ENCODE results near the gene NIPAL3. TPM values are rescaled to one million over a fixed set of nuclear protein-coding genes. Genes with fewer than 3 reads are reported as not detected.

NIPAL3 gene
- total RNA-seq, 1 donor from 2014 or later = 18.6 TPM

DNA sequence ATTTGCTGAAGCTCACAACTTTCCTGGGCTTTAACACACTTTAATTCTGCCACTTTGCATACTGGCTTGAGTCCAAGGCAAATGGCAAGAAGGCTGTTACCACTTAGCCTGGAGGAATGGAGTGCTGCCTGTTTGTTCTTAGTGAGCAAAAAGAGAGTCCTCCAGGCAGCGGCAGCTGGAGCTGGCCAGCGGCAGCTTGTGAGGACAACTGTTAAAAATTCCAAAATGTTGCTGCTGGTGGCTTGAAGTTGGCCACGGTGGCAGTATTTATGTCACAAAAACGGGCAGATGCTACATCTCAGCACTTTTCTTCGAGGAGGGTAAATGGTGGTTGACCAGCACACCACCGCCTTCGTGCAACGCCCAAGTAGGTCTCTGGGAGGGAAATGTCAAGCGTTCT, 29.4 kb upstream of the NIPAL3 start:
- H3K36me3 Mint-ChIP-seq (ENCODE audit: unreplicated experiment) = no peaks in the 10 kb centered on the region
- H3K9me3 Mint-ChIP-seq (ENCODE audit: unreplicated experiment) = no peaks in the 10 kb centered on the region
- DNase-seq = no peak
- H3K4me3 Mint-ChIP-seq (ENCODE audit: unreplicated experiment) = no peak overlapping the region
- no peak overlapping the region for H3K27ac Mint-ChIP-seq (ENCODE audit: unreplicated experiment)
- TF ChIP-seq, protein P1, sequence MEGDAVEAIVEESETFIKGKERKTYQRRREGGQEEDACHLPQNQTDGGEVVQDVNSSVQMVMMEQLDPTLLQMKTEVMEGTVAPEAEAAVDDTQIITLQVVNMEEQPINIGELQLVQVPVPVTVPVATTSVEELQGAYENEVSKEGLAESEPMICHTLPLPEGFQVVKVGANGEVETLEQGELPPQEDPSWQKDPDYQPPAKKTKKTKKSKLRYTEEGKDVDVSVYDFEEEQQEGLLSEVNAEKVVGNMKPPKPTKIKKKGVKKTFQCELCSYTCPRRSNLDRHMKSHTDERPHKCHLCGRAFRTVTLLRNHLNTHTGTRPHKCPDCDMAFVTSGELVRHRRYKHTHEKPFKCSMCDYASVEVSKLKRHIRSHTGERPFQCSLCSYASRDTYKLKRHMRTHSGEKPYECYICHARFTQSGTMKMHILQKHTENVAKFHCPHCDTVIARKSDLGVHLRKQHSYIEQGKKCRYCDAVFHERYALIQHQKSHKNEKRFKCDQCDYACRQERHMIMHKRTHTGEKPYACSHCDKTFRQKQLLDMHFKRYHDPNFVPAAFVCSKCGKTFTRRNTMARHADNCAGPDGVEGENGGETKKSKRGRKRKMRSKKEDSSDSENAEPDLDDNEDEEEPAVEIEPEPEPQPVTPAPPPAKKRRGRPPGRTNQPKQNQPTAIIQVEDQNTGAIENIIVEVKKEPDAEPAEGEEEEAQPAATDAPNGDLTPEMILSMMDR (IDR thresholded peaks at IDR 0.05; ENCODE audit: partially characterized antibody, unreplicated experiment) = no peak
- H3K4me1 Mint-ChIP-seq (ENCODE audit: low read depth, unreplicated experiment) = peaks cover 5% of the 10 kb centered on the region
- H3K27me3 Mint-ChIP-seq (ENCODE audit: unreplicated experiment) = peaks cover 3% of the 10 kb centered on the region

DNA sequence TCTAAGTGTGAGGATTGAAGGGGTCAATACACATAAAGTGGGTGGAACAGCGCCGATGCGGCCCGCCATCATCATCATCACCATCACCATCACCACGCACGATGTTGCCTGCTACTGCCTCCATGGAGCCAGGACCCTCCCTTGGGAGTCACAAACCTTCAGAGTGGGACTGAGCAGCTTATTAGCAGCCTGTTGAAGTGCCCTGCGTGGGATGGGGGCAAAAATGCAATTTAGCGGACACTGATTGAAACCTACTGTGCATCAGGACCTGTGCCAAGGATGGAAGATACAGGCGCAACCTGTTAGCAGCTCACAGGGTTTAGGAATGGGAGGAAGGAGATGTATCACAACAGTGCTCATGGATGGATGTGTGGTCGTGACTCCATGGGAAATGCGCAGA, 28.7 kb upstream of the NIPAL3 start:
- Mint-ChIP-seq H3K27me3 (ENCODE audit: unreplicated experiment) (peaks cover 3% of the 10 kb centered on the region), H3K27ac (ENCODE audit: unreplicated experiment) (no peak overlapping the region), H3K36me3 (ENCODE audit: unreplicated experiment) (no peaks in the 10 kb centered on the region), H3K9me3 (ENCODE audit: unreplicated experiment) (no peaks in the 10 kb centered on the region), H3K4me1 (ENCODE audit: low read depth, unreplicated experiment) (peaks cover 7% of the 10 kb centered on the region), H3K4me3 (ENCODE audit: unreplicated experiment) (no peak overlapping the region)
- no peak for DNase-seq
- TF ChIP-seq, protein P1 (IDR thresholded peaks at IDR 0.05; ENCODE audit: partially characterized antibody, unreplicated experiment) = no peak

DNA sequence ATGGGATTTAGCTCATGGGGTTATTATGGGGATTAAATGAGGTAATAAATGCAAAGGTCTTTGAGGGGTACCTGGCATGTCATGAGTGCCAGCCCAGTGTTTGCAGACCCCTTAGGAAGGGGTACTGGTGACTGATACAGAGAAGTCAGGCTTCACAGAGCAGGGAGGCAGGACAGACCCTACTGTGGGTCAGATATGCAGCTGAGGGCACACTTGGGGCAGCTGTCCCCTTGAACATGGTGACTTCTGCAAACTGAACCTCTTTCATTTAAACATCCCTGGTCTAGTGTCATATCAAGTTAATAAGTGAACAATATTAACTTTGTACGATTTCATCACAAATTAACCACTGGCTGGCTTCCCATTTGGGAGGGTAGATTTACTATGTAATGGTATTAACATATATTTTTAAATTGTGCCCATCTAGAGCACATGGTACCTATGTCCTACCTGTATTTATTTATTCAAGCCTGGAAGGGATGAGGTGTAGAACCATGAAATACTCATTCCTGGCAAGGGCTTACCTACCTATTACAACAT, 27.9 kb upstream of the NIPAL3 start:
- Mint-ChIP-seq H3K27ac (ENCODE audit: unreplicated experiment) (no peak overlapping the region), H3K27me3 (ENCODE audit: unreplicated experiment) (peaks cover 4% of the 10 kb centered on the region)
- TF ChIP-seq, protein P1 (IDR thresholded peaks at IDR 0.05; ENCODE audit: partially characterized antibody, unreplicated experiment) = no peak

DNA sequence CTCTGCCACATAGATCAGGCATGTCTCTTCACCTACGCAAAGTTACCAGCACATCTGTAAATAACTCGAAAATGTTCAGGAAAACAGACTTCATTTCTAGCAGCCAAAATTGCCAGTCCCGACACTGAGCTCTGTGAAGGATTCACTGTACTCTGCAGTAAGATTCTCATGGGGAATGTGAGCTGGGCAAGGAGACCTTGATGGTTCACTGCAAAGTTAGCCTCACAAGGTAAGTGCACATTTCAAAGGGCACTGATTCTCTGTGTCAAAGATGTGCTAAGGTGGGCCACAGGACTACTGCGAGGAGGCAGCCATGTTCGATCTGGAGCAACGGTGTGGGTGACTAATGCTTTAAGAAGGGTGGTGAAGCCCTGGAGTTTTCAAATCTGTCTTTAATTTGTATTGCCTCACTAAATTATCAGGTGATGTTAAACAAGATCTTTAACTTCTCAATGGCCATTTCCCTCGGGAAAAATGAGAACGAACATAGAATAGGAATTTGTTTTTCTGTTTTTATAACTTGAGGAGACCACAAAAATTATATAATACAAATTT, 27.2 kb upstream of the NIPAL3 start:
- Mint-ChIP-seq H3K36me3 (ENCODE audit: unreplicated experiment) (no peaks in the 10 kb centered on the region), H3K4me1 (ENCODE audit: low read depth, unreplicated experiment) (peaks cover 7% of the 10 kb centered on the region), H3K27me3 (ENCODE audit: unreplicated experiment) (peaks cover 4% of the 10 kb centered on the region), H3K9me3 (ENCODE audit: unreplicated experiment) (no peaks in the 10 kb centered on the region), H3K27ac (ENCODE audit: unreplicated experiment) (no peak overlapping the region), H3K4me3 (ENCODE audit: unreplicated experiment) (no peak overlapping the region)
- TF ChIP-seq, protein P1 (IDR thresholded peaks at IDR 0.05; ENCODE audit: partially characterized antibody, unreplicated experiment) = no peak
- no peak for DNase-seq

More for the DNA sequence above, 27.9 kb upstream of the NIPAL3 start:
- Mint-ChIP-seq H3K4me1 (ENCODE audit: low read depth, unreplicated experiment) (peaks cover 7% of the 10 kb centered on the region), H3K36me3 (ENCODE audit: unreplicated experiment) (no peaks in the 10 kb centered on the region), H3K4me3 (ENCODE audit: unreplicated experiment) (no peak overlapping the region), H3K9me3 (ENCODE audit: unreplicated experiment) (no peaks in the 10 kb centered on the region)
- no peak for DNase-seq

DNA sequence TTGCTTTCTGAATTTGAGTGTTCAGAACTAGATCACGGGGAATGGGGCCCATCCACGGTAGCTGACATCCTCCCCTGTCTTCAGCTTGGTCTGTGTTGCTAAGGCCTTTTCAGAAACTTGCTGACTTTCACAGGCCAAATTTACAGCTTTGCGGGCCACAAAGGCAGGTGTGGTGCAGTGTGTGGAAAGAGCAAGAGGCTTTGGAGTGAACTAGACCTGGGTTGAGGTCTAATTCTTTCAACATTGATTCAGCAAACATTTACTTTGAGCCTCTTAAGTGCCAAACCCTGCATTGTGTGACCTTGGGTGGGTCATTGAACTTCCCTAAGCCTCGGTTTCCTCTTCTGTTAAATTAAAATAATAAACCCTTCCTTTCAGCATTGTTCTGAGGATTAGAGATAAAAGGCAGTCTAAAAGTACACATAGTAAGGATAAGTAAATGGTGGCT, 26.3 kb upstream of the NIPAL3 start:
- H3K4me1 Mint-ChIP-seq (ENCODE audit: low read depth, unreplicated experiment) = peaks cover 8% of the 10 kb centered on the region
- H3K27me3 Mint-ChIP-seq (ENCODE audit: unreplicated experiment) = peaks cover 4% of the 10 kb centered on the region
- DNase-seq = no peak
- TF ChIP-seq, protein P1 (IDR thresholded peaks at IDR 0.05; ENCODE audit: partially characterized antibody, unreplicated experiment) = no peak
- H3K36me3 Mint-ChIP-seq (ENCODE audit: unreplicated experiment) = no peaks in the 10 kb centered on the region
- H3K27ac Mint-ChIP-seq (ENCODE audit: unreplicated experiment) = no peak overlapping the region
- no peaks in the 10 kb centered on the region for H3K9me3 Mint-ChIP-seq (ENCODE audit: unreplicated experiment)
- H3K4me3 Mint-ChIP-seq (ENCODE audit: unreplicated experiment) = no peak overlapping the region

All from glutamatergic neuron (in vitro differentiated cells).